ENCODE results near the gene MAB21L4.

- TF ChIP-seq CTCF (IDR thresholded peaks at IDR 0.05; ENCODE audit: extremely low read depth in 1 of 2, insufficient read depth in 1 of 2, low read depth in 1 of 2, low read length in 2 of 2), result no peak
- TF ChIP-seq EZH2 (IDR thresholded peaks at IDR 0.05; ENCODE audit: borderline replicate concordance, low read depth, low read length, severe bottlenecking), result no peak
- TF ChIP-seq JUN (IDR thresholded peaks at IDR 0.05; ENCODE audit: borderline replicate concordance, insufficient read depth, insufficient read length, low read depth), result no peak
- TF ChIP-seq POLR2A (IDR thresholded peaks at IDR 0.05; ENCODE audit: low read depth, low read length), result no peak
Measured at GRCh38 chr2:240852671-240853314, 43.2 kb downstream of the MAB21L4 start.

Measured in endothelial cell of umbilical vein (primary cell).